Type B pancreatic cell (in vitro differentiated cells): Measurements from ENCODE around the gene MMP25. TPM values are rescaled to one million over a fixed set of nuclear protein-coding genes. Genes with fewer than 3 reads are reported as not detected.

ENCODE experiments used
- DNase-seq: peaks from one replicate; pipeline ENCODE4 v3.0.0; 2021; ENCODE audit warnings: mixed read lengths; ENCODE audit not compliant: unreplicated experiment; ENCODE audit errors: extremely low spot score
- H3K27ac Mint-ChIP-seq: 2 replicates; pipeline ENCODE4 v1.8.0; 2021; ENCODE audit warnings: mild to moderate bottlenecking, mixed read lengths
- H3K27me3 Mint-ChIP-seq: 2 replicates; pipeline ENCODE4 v1.8.0; 2021; ENCODE audit warnings: mixed read lengths
- H3K36me3 Mint-ChIP-seq: 2 replicates; pipeline ENCODE4 v1.8.0; 2021; ENCODE audit warnings: mixed read lengths
- H3K4me1 Mint-ChIP-seq: one replicate; pipeline ENCODE4 v1.8.0; 2021; ENCODE audit warnings: mixed read lengths; ENCODE audit not compliant: unreplicated experiment
- H3K4me3 Mint-ChIP-seq: 2 replicates; pipeline ENCODE4 v1.8.0; 2021; ENCODE audit warnings: mild to moderate bottlenecking, mixed read lengths
- H3K9me3 Mint-ChIP-seq: 2 replicates; pipeline ENCODE4 v1.8.0; 2021; ENCODE audit warnings: mixed read lengths
- total RNA-seq: library from RNA; stranded (reverse); gene quantifications from 2 replicates; pipeline ENCODE4 v1.2.1, GENCODE V29; 2021; ENCODE audit warnings: low replicate concordance
- TF ChIP-seq, protein P1 (sequence below): fragments of 200-600 bp; sonication (generic); conservative IDR thresholded peaks from 2 replicates; pipeline ENCODE4 v1.5.0; 2021; ENCODE audit warnings: antibody characterized with exemption, mild to moderate bottlenecking

Gene MMP25
- total RNA-seq, 1 donor from 2014 or later: 0.14 TPM

DNA sequence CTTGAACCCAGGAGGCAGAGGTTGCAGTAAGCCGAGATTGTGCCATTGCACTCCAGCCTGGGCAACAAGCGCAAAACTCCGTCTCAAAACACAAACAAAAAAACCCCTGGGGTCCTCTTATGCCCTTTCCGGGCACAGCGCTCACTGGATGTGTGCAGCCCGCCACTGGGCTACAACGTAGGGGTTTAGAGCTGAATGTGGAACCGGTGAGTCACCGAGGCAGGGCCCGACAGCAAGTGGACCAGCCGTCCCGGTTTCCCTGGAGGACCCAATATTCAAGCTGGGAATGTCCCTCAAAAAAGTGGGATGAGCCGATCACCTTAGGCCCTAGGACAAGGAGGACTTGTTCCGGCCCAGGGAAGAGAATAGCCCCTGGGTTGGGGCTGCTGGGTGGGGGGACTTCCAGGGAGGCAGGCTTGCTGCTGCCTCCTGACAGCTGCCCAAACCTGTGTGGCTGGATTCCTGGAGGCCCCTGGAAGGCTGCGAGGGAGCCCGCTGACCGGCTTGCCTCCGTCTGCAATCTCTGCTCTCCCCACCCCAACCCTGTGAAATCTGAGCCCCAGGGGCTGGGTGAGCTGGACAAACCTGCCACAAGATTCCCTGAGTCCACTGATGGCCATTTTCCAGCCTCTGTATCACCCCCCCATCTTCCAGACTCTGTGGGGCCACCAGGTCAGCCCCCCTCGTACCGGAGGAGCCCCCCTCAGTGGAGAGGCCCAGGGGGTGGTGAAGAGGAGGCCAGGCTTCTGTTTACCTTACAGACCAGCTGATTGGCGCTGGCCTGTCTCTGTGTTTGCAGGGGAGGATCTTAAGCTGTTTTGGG, 36.6 kb upstream of the MMP25 start:
- Mint-ChIP-seq H3K27me3 (peaks cover 69% of the 10 kb centered on the region), H3K27ac (peak overlapping the region; percentile 95), H3K9me3 (no peaks in the 10 kb centered on the region), H3K4me1 (peaks cover under 1% of the 10 kb centered on the region), H3K4me3 (peak overlapping the region; percentile 55), H3K36me3 (no peaks in the 10 kb centered on the region)
- TF ChIP-seq, protein P1, sequence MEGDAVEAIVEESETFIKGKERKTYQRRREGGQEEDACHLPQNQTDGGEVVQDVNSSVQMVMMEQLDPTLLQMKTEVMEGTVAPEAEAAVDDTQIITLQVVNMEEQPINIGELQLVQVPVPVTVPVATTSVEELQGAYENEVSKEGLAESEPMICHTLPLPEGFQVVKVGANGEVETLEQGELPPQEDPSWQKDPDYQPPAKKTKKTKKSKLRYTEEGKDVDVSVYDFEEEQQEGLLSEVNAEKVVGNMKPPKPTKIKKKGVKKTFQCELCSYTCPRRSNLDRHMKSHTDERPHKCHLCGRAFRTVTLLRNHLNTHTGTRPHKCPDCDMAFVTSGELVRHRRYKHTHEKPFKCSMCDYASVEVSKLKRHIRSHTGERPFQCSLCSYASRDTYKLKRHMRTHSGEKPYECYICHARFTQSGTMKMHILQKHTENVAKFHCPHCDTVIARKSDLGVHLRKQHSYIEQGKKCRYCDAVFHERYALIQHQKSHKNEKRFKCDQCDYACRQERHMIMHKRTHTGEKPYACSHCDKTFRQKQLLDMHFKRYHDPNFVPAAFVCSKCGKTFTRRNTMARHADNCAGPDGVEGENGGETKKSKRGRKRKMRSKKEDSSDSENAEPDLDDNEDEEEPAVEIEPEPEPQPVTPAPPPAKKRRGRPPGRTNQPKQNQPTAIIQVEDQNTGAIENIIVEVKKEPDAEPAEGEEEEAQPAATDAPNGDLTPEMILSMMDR: no peak
- peak; percentile 85 for DNase-seq

DNA sequence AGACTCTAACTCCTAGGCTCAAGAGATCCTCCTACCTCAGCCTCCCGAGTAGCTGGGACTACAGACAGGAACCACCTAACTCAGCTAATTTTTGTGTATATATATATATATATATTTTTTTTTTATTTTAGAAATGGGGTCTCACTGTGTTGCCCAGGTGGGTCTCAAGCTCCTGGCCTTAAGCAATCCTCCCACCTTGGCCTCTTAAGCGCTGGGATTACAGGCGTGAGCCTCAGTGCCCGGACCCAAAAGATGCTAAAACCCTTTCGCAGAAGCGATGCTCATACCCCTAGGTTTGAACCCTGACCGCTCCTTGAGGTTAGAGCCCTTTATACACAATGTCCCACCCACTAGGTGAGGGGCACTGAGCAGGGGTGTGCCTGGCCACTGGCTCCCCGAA, 35.9 kb upstream of the MMP25 start:
- TF ChIP-seq, protein P1: no peak
- Mint-ChIP-seq H3K9me3 (no peaks in the 10 kb centered on the region), H3K27me3 (peaks cover 70% of the 10 kb centered on the region), H3K4me3 (no peak overlapping the region), H3K4me1 (peaks cover 4% of the 10 kb centered on the region), H3K36me3 (no peaks in the 10 kb centered on the region), H3K27ac (peak overlapping the region; percentile 95)
- no peak for DNase-seq

DNA sequence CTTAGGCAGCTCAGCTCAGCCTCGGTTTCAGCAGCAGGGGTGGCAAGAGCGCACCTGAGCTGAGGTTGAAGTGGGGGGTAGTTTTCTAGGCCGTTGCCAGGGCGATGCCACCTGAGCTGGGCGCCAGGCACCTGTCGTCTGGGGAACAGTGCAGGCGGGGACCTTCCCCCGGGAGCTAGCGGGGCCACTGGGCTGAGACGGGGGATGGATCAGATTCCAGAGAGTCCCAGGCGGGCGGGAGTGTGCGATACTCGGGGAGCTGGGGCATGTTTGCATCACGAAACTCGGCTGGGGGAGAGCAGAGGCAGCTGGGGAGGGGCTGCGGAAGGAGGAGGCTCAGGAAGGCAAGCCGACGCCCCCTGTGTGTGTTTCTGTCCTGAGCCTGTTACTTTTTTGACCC, 34.1 kb upstream of the MMP25 start:
- H3K27me3 Mint-ChIP-seq: peaks cover 70% of the 10 kb centered on the region
- H3K4me1 Mint-ChIP-seq: peaks cover 4% of the 10 kb centered on the region
- TF ChIP-seq, protein P1: no peak
- peak overlapping the region; percentile 46 for H3K27ac Mint-ChIP-seq
- no peaks in the 10 kb centered on the region for H3K36me3 Mint-ChIP-seq
- DNase-seq: no peak
- H3K4me3 Mint-ChIP-seq: peak overlapping the region; percentile 70
- no peaks in the 10 kb centered on the region for H3K9me3 Mint-ChIP-seq

DNA sequence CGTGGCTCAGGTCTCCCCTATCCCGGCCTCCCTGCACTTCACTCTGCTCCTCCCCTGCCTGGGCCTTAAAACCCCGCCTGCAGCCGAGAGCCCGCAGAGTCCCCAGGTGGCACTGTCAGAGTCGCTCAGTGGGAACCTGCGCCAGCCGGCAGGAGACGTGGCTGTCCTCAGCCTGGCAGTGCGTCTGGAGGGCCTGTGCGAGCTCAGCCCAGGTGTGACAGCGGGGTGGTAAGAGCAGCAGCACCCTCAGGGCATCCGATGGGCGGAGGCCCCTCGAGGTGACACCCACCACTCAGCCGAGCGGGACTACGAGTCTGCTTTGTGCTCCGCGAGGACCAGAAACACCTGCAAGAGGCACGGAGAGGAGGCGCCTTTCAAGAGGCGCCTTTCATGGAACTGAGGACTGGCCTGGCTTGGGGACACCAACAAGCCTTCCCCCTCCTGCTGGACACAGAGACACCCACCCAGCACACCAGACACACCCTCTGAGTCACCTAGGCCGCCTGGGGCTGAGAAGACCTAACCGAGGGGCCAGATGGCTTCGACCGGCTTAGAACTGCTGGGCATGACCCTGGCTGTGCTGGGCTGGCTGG, 33.4 kb upstream of the MMP25 start, which contains the start of gene CLDN9:
CLDN9 (plus strand) TSS at position 96 of the 593 bp plus-strand sequence; CDS start at position 536, 440 bp downstream.
- peaks cover 64% of the 10 kb centered on the region for H3K27me3 Mint-ChIP-seq
- no peaks in the 10 kb centered on the region for H3K9me3 Mint-ChIP-seq
- DNase-seq: no peak
- H3K36me3 Mint-ChIP-seq: no peaks in the 10 kb centered on the region
- H3K27ac Mint-ChIP-seq: peak within 1 kb of the TSS; percentile 53
- H3K4me1 Mint-ChIP-seq: peaks cover 4% of the 10 kb centered on the region
- peak within 1 kb of the TSS; percentile 70 for H3K4me3 Mint-ChIP-seq
- TF ChIP-seq, protein P1: no peak

DNA sequence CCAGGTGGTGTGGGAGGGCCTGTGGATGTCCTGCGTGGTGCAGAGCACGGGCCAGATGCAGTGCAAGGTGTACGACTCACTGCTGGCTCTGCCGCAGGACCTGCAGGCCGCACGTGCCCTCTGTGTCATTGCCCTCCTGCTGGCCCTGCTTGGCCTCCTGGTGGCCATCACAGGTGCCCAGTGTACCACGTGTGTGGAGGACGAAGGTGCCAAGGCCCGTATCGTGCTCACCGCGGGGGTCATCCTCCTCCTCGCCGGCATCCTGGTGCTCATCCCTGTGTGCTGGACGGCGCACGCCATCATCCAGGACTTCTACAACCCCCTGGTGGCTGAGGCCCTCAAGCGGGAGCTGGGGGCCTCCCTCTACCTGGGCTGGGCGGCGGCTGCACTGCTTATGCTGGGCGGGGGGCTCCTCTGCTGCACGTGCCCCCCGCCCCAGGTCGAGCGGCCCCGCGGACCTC, 32.8 kb upstream of the MMP25 start:
- TF ChIP-seq, protein P1: no peak
- Mint-ChIP-seq H3K9me3 (no peaks in the 10 kb centered on the region), H3K36me3 (no peaks in the 10 kb centered on the region), H3K4me1 (peaks cover 4% of the 10 kb centered on the region), H3K27ac (peak overlapping the region; percentile 53), H3K4me3 (no peak overlapping the region), H3K27me3 (peaks cover 61% of the 10 kb centered on the region)
- DNase-seq: no peak
